K562 (cell line): ENCODE results near the gene OPRD1. TPM values are rescaled to one million over a fixed set of nuclear protein-coding genes. Genes with fewer than 3 reads are reported as not detected.
A peak's percentile ranks its signal among the peaks of the same experiment; 100 is the strongest.

Source experiments
- CBX1 ChIP-seq: sonication (generic); IDR thresholded peaks from 2 replicates; pipeline ENCODE4 v1.6.1; 2016; ENCODE audit warnings: antibody characterized with exemption, low read depth, mild to moderate bottlenecking
- ERF ChIP-seq: fragments of 450-650 bp; formaldehyde crosslinking; IDR thresholded peaks from 2 replicates; pipeline ENCODE4 v1.4.0; 2020; ENCODE audit warnings: mild to moderate bottlenecking, mixed read lengths
- GTF2A2 ChIP-seq: IDR thresholded peaks from 2 replicates; pipeline ENCODE4 v1.6.1; 2016; ENCODE audit warnings: mild to moderate bottlenecking, missing genetic modification characterization, missing compliant biosample characterization
- HCFC1 ChIP-seq: IDR thresholded peaks from 2 replicates; pipeline ENCODE4 v1.6.1; 2012; ENCODE audit warnings: low read depth, low read length, improper control_type of control experiment
- MAFK ChIP-seq: IDR thresholded peaks from 2 replicates; pipeline ENCODE4 v1.6.1; 2011; ENCODE audit warnings: low read length, improper control_type of control experiment
- MAZ ChIP-seq, 2 experiments: fragments of 450-650 bp in 1 of 2; sonication (generic) in 1 of 2; formaldehyde crosslinking; IDR thresholded peaks in 1 of 2; conservative IDR thresholded peaks in 1 of 2; 2 replicates each; pipeline versions ENCODE4 v1.4.0 to v1.5.0; 2020; ENCODE audit warnings: mild to moderate bottlenecking in 1 of 2, missing genetic modification reagents in 1 of 2
- MIER1 ChIP-seq: fragments of 450-650 bp; IDR thresholded peaks from 2 replicates; pipeline ENCODE4 v1.6.1; 2016; ENCODE audit warnings: antibody characterized with exemption, mild to moderate bottlenecking, low read depth
- MTA1 ChIP-seq: fragments of 450-650 bp; IDR thresholded peaks from 2 replicates; pipeline ENCODE4 v1.6.1; 2017; ENCODE audit warnings: borderline replicate concordance
- NR2F6 ChIP-seq: fragments of 450-650 bp; formaldehyde crosslinking; IDR thresholded peaks from 2 replicates; pipeline ENCODE4 v1.4.0; 2020; ENCODE audit warnings: mild to moderate bottlenecking
- PURB ChIP-seq: sonication (generic); formaldehyde crosslinking; IDR thresholded peaks from 2 replicates; pipeline ENCODE4 v1.9.0; 2021; ENCODE audit warnings: low read depth, mild to moderate bottlenecking, missing genetic modification reagents
- RBM34 ChIP-seq: fragments of 200-400 bp; formaldehyde crosslinking; IDR thresholded peaks from 2 replicates; pipeline ENCODE4 v1.6.1; 2018; ENCODE audit warnings: low read length, borderline replicate concordance; ENCODE audit not compliant: insufficient read depth
- ZBTB1 ChIP-seq: sonication (generic); formaldehyde crosslinking; IDR thresholded peaks from 2 replicates; pipeline ENCODE4 v1.8.1; 2023; ENCODE audit warnings: missing genetic modification reagents, low read depth, mild to moderate bottlenecking, borderline replicate concordance
- ZFX ChIP-seq: sonication (generic); formaldehyde crosslinking; IDR thresholded peaks from 2 replicates; pipeline ENCODE4 v1.8.0; 2022; ENCODE audit warnings: mild to moderate bottlenecking, missing genetic modification reagents, moderate library complexity
- ZNF165 ChIP-seq: fragments of 250-450 bp; sonication (Bioruptor Pico); IDR thresholded peaks from 2 replicates; pipeline ENCODE4 v1.4.0; 2020; ENCODE audit warnings: borderline replicate concordance
- polyA plus RNA-seq, 8 experiments: library from polyadenylated mRNA; depleted of rRNA in 4 of 8; stranded (reverse) in 5 of 8; unstranded in 3 of 8; fragments of >200 nt; fragmentation: Nextera tagmentation in 2 of 8; fragmentation: Illumina TruSeq in 1 of 8; extraction: Ambion mirVana in 2 of 8; extraction: Trizol in 1 of 8; gene quantifications; 2 replicates each; pipeline versions ENCODE4 v1.2.1 to v1.2.3, GENCODE V29; 2011 to 2014; ENCODE audit warnings: inconsistent platforms in 1 of 8, missing spikeins in 1 of 8
- total RNA-seq, 7 experiments: library from RNA; depleted of rRNA in 6 of 7; stranded (reverse); fragments of >200 nt in 6 of 7; fragmentation: Illumina TruSeq in 2 of 7; extraction: Trizol in 2 of 7; gene quantifications; 2 replicates each; pipeline versions ENCODE4 v1.2.1 to v1.2.3, GENCODE V29; 2011 to 2021; ENCODE audit warnings: low replicate concordance in 1 of 7
- TF ChIP-seq, protein P1 (sequence below): fragments of 250-450 bp; sonication (Bioruptor Pico); IDR thresholded peaks from 2 replicates; pipeline ENCODE4 v1.4.0; 2020; ENCODE audit warnings: borderline replicate concordance
- TF ChIP-seq, protein P2 (sequence below): fragments of 250-450 bp; sonication (Bioruptor Pico); IDR thresholded peaks from 2 replicates; pipeline ENCODE4 v1.8.0; 2021; ENCODE audit warnings: borderline replicate concordance, mild to moderate bottlenecking, moderate library complexity; ENCODE audit not compliant: poor library complexity, severe bottlenecking
- TF ChIP-seq, protein P3 (sequence below): fragments of 250-450 bp; sonication (Bioruptor Pico); IDR thresholded peaks from 2 replicates; pipeline ENCODE4 v1.9.0; 2021; ENCODE audit warnings: mild to moderate bottlenecking
- TF ChIP-seq, protein P4 (sequence below): fragments of 450-650 bp; IDR thresholded peaks from 2 replicates; pipeline ENCODE4 v1.6.1; 2016
- TF ChIP-seq, protein P5 (sequence below): sonication (generic); formaldehyde crosslinking; IDR thresholded peaks from 2 replicates; pipeline ENCODE4 v1.8.0; 2023; ENCODE audit warnings: missing genetic modification reagents, mild to moderate bottlenecking, borderline replicate concordance

The OPRD1 gene
- total and polyA plus RNA-seq, 9 of the 15 experiments (the other 6 are each of a cell fraction or from before 2014, with no cell fraction given) = under 0.01 to 0.03 (median under 0.01) TPM; not detected in 6

DNA sequence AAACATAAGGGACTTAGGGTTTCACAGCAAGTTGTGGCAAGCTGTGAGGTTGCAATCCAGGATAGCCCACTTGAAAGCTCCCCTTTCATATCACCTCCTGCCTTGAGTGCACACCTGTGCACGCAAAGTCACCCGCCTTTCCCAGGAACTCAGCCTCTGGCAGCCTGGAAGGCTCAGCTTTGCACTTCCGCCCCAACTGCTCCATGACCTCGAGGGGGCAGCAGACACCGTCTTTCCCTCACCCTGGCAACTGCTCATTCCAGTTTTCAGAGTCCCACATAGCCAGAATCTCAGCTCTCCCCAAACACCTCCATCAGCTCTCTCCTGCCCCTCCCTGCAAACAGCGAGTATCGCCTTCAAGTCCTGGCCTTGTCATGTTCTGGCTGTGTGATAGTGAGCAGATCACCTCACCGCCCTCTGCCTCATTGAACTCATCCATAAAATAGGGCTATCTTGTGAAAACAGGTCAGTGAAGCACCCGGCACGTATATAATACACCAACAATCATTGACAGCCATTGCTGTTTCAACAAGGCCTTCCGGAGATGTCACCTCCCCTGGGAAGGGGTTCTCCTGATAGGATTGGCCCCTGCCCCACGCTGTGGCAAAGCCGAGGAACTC, 70.1 kb downstream of the OPRD1 start (continued):
- TF ChIP-seq, protein P1, sequence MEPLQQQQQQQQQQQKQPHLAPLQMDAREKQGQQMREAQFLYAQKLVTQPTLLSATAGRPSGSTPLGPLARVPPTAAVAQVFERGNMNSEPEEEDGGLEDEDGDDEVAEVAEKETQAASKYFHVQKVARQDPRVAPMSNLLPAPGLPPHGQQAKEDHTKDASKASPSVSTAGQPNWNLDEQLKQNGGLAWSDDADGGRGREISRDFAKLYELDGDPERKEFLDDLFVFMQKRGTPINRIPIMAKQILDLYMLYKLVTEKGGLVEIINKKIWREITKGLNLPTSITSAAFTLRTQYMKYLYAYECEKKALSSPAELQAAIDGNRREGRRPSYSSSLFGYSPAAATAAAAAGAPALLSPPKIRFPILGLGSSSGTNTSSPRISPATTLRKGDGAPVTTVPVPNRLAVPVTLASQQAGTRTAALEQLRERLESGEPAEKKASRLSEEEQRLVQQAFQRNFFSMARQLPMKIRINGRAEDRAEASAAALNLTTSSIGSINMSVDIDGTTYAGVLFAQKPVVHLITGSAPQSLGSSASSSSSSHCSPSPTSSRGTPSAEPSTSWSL (CRISPR knock-in tag) = 0 out of 2 replicates have a peak, but pooled peaks have one; percentile 4
- TF ChIP-seq RBM34 = no peak
- peak; percentile 34 for TF ChIP-seq MAFK
- TF ChIP-seq MAZ (CRISPR knock-in tag; conservative IDR thresholded peaks at IDR 0.05 in 1 of 2, IDR thresholded peaks at IDR 0.05 in 1 of 2) = peak; percentile 90 to 94
- TF ChIP-seq PURB (CRISPR knock-in tag) = no peak
- TF ChIP-seq MTA1 = peak; percentile 80; the same call in 1 of the 2 replicates
- TF ChIP-seq ZBTB1 = no peak
- TF ChIP-seq HCFC1 = no peak; the same call in 1 of the 2 replicates
- TF ChIP-seq, protein P2, sequence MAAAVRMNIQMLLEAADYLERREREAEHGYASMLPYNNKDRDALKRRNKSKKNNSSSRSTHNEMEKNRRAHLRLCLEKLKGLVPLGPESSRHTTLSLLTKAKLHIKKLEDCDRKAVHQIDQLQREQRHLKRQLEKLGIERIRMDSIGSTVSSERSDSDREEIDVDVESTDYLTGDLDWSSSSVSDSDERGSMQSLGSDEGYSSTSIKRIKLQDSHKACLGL (CRISPR knock-in tag) = no peak
- TF ChIP-seq ZFX (CRISPR knock-in tag) = no peak
- TF ChIP-seq, protein P3, sequence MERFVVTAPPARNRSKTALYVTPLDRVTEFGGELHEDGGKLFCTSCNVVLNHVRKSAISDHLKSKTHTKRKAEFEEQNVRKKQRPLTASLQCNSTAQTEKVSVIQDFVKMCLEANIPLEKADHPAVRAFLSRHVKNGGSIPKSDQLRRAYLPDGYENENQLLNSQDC (CRISPR knock-in tag) = no peak
- no peak; the same call in 1 of the 2 replicates for TF ChIP-seq MIER1
- TF ChIP-seq, protein P4, sequence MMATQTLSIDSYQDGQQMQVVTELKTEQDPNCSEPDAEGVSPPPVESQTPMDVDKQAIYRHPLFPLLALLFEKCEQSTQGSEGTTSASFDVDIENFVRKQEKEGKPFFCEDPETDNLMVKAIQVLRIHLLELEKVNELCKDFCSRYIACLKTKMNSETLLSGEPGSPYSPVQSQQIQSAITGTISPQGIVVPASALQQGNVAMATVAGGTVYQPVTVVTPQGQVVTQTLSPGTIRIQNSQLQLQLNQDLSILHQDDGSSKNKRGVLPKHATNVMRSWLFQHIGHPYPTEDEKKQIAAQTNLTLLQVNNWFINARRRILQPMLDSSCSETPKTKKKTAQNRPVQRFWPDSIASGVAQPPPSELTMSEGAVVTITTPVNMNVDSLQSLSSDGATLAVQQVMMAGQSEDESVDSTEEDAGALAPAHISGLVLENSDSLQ = peak; percentile 75
- TF ChIP-seq NR2F6 (CRISPR knock-in tag) = no peak
- TF ChIP-seq CBX1 = peak; percentile 96
- TF ChIP-seq, protein P5, sequence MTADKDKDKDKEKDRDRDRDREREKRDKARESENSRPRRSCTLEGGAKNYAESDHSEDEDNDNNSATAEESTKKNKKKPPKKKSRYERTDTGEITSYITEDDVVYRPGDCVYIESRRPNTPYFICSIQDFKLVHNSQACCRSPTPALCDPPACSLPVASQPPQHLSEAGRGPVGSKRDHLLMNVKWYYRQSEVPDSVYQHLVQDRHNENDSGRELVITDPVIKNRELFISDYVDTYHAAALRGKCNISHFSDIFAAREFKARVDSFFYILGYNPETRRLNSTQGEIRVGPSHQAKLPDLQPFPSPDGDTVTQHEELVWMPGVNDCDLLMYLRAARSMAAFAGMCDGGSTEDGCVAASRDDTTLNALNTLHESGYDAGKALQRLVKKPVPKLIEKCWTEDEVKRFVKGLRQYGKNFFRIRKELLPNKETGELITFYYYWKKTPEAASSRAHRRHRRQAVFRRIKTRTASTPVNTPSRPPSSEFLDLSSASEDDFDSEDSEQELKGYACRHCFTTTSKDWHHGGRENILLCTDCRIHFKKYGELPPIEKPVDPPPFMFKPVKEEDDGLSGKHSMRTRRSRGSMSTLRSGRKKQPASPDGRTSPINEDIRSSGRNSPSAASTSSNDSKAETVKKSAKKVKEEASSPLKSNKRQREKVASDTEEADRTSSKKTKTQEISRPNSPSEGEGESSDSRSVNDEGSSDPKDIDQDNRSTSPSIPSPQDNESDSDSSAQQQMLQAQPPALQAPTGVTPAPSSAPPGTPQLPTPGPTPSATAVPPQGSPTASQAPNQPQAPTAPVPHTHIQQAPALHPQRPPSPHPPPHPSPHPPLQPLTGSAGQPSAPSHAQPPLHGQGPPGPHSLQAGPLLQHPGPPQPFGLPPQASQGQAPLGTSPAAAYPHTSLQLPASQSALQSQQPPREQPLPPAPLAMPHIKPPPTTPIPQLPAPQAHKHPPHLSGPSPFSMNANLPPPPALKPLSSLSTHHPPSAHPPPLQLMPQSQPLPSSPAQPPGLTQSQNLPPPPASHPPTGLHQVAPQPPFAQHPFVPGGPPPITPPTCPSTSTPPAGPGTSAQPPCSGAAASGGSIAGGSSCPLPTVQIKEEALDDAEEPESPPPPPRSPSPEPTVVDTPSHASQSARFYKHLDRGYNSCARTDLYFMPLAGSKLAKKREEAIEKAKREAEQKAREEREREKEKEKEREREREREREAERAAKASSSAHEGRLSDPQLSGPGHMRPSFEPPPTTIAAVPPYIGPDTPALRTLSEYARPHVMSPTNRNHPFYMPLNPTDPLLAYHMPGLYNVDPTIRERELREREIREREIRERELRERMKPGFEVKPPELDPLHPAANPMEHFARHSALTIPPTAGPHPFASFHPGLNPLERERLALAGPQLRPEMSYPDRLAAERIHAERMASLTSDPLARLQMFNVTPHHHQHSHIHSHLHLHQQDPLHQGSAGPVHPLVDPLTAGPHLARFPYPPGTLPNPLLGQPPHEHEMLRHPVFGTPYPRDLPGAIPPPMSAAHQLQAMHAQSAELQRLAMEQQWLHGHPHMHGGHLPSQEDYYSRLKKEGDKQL = no peak
- no peak for TF ChIP-seq ERF (CRISPR knock-in tag)
- no peak for TF ChIP-seq ZNF165
- TF ChIP-seq GTF2A2 (tag) = no peak
